Stimulated activated effector memory CD8-positive, alpha-beta T cell treated with anti-CD3 and anti-CD28 coated beads, Interleukin-12 subunit alpha, Interleukin-12 subunit beta, amount 100 ng/mL, for 72 hours (primary cell): ENCODE data around the gene ZNF236.

Experiments used
- ATAC-seq: fragments of 150-1000 bp; cut with Tn5 transposase; 2 replicates; pipeline ENCODE4 v1.10.0; 2021
- DNase-seq, 2 donors: peaks; one replicate each; pipeline ENCODE4 v3.0.0; 2021 to 2022; ENCODE audit warnings: low spot score in 2 of 2
- H3K27ac Mint-ChIP-seq: one replicate; pipeline ENCODE4 v1.8.0; 2022; ENCODE audit warnings: mild to moderate bottlenecking, mixed read lengths
- H3K36me3 Mint-ChIP-seq: one replicate; pipeline ENCODE4 v1.8.0; 2022; ENCODE audit warnings: mild to moderate bottlenecking, mixed read lengths
- H3K4me1 Mint-ChIP-seq: one replicate; pipeline ENCODE4 v1.8.0; 2022; ENCODE audit warnings: mixed read lengths
- H3K4me3 Mint-ChIP-seq: one replicate; pipeline ENCODE4 v1.8.0; 2022; ENCODE audit warnings: mild to moderate bottlenecking, mixed read lengths
- H3K9me3 Mint-ChIP-seq: one replicate; pipeline ENCODE4 v1.8.0; 2022; ENCODE audit warnings: mixed read lengths

ZNF236 gene

DNA sequence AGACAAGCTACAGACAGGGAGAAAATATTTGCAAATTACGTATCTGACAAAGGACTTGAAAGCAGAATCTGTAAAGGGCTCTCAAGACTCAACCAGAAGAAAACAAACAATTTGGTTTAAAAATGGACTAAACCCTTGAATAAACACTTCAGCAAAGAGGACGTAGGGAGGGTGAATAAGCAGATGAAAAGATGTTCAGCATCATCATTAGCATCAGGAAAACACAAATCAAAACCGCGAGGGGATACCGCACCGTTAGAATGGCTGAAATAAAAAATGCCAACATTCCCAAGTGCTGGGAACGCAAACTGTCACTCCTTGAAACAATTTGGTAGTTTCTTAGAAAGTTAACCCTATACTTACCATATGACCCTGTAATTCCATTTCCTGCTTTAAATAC is 173.5 kb downstream of the ZNF236 start:
- ATAC-seq (no peak), DNase-seq (no peak)
- no peak overlapping the region for H3K4me3 Mint-ChIP-seq
- H3K9me3 Mint-ChIP-seq = no peaks in the 10 kb centered on the region
- peaks cover 8% of the 10 kb centered on the region for H3K4me1 Mint-ChIP-seq
- peaks cover 7% of the 10 kb centered on the region for H3K36me3 Mint-ChIP-seq
- H3K27ac Mint-ChIP-seq = no peak overlapping the region

DNA sequence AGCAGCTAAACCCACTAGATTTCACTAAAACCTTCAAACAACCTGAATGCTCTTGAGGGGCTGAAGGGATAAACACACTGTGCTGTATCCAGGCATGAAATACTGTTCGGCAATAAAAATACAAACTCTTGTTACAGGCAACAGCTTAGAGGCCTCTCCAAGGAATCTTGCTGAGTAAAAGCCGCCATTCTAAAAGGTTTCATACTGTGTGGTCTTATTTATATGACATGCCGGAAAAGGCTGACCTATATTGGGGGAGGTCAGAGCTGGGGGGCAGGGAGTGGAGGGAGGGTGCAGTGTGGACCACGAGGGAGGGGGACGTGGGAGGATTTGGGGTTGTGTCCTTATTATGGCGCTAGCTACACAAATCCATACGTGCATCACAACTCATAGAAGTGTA is 174.1 kb downstream of the ZNF236 start:
- no peaks in the 10 kb centered on the region for H3K9me3 Mint-ChIP-seq
- no peak overlapping the region for H3K4me3 Mint-ChIP-seq
- H3K36me3 Mint-ChIP-seq = peaks cover 7% of the 10 kb centered on the region
- DNase-seq (no peak), ATAC-seq (no peak)
- no peak overlapping the region for H3K27ac Mint-ChIP-seq
- peaks cover 5% of the 10 kb centered on the region for H3K4me1 Mint-ChIP-seq

DNA sequence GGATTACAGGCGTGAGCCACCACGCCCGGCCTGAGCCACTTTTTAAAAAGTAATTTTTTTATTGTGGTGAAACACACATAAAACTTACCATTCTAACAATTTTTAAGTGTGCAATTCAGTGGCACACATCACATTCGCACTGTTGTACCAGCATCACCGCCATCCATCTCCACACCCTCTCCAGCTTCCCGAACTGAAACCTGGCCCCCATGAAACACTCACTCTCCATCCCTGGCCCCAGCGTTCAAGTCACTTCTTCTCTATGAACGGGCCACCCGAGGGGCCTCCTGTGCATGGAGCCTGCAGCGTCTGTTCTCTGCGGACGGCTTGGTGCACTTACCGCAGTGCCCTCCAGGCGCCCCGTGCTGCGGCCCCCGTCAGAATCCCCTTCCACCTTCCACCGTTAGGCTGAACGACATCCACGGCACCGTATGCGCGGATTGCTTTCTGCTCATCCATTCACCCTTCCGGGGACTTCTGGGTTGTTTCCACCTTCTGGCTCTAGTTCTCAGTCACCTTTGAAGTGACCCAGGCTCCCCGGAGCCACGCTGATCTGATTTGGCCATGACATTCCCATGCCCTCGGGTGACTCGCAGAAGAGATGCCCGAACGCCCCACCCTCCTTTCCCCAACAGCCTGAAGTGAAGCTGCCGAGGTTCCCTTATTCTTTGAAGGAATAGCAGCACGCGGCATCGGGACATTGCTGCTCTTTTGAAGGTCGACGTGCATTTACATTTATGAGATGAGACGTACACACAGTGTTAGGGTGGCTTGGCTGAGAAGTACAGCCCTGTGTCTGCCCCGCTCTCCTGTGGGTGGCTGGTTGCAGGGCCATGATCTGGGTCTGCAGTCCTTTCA is 175.8 kb downstream of the ZNF236 start:
- Mint-ChIP-seq H3K4me3 (no peak overlapping the region), H3K27ac (no peak overlapping the region), H3K4me1 (peaks cover under 1% of the 10 kb centered on the region), H3K9me3 (no peaks in the 10 kb centered on the region), H3K36me3 (peaks cover 7% of the 10 kb centered on the region)
- ATAC-seq = no peak
- no peak for DNase-seq

DNA sequence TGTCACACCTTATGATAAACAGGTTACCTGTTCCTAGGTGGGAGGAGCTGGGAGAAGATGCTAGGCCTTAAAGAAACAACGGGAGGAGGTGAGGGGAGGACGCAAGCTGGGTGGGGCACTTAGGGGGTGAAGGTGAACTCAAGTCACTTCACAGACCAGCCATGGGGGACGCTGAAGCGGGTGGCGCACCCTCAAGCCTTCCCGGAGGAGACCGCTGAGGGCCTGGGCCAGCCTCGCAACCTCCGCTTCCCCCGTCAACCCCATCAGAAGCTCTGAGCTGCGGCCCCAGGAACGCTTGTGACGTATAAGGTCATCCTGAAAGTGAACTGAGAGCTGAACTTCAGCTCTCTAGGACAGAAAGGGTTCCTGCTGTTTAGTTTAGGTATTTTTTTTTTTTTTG is 176.7 kb downstream of the ZNF236 start:
- no peak for ATAC-seq
- Mint-ChIP-seq H3K4me1 (no peaks in the 10 kb centered on the region), H3K36me3 (peaks cover 7% of the 10 kb centered on the region), H3K9me3 (no peaks in the 10 kb centered on the region), H3K4me3 (no peak overlapping the region), H3K27ac (no peak overlapping the region)
- DNase-seq = no peak

DNA sequence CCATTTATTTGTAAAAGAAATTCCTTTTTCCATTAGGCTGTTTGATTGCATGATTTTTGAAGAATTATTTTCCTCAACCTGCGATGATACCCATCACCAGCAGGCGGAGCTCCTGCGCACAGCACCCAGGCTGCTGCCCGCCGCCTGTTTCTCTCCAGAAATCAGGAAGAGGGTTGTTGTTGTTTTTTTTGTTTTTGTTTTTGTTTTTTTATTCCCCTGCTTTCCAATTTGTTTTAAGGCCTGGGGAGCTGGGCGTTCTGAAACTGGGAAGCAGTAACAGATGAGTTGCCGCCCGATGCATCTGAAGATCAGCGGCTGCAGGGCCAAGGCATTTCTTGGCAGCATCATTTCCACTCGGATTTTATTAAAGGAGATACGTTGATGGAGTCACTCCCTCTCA is 178.2 kb downstream of the ZNF236 start:
- Mint-ChIP-seq H3K27ac (no peak overlapping the region), H3K4me1 (peaks cover 11% of the 10 kb centered on the region), H3K9me3 (no peaks in the 10 kb centered on the region), H3K36me3 (peaks cover 7% of the 10 kb centered on the region), H3K4me3 (no peak overlapping the region)
- DNase-seq = peak; percentile 29 to 63
- ATAC-seq = no peak

DNA sequence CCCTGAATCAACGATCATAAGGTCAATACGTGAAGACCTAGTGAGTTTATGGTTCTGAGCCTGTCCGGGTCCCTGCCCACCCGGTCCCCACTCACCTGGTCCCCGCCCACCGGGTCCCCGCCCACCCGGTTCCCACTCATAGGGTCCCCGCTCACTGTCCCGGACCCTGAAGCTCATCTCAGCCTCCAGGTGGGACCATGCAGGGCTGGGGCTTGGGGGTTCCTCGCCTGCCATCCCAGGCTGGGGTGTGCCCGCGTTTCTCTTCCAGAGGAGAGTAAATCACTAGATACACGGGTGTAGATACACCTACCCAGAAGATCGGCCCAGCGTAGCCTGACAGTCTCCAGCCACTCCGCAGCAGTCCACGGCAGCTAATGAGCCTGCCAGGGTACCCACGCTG is 178.7 kb downstream of the ZNF236 start:
- Mint-ChIP-seq H3K36me3 (peaks cover 7% of the 10 kb centered on the region), H3K9me3 (no peaks in the 10 kb centered on the region), H3K4me3 (no peak overlapping the region), H3K4me1 (peaks cover 16% of the 10 kb centered on the region), H3K27ac (no peak overlapping the region)
- DNase-seq (no peak), ATAC-seq (no peak)

DNA sequence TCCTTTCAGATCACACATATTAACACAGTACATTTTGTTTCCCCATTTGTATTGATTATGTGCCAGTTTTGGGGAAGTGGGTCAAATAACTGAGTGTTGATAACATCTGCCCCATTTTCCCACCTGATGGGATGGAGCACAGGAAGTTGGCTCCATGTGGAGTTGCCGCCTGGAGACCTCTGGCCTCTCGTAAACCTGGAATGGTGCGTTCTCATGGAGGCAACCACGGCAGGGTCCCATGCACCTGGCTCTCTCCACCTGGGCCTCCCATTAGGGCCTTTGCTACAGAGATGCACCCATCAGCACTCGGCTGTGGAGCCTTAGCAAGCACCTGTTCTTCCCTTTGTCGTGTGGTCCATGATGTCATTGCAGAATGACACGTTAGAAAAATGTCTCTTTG is 179.6 kb downstream of the ZNF236 start:
- Mint-ChIP-seq H3K36me3 (peaks cover 7% of the 10 kb centered on the region), H3K4me3 (no peak overlapping the region), H3K9me3 (no peaks in the 10 kb centered on the region), H3K27ac (no peak overlapping the region), H3K4me1 (peaks cover 23% of the 10 kb centered on the region)
- DNase-seq = no peak
- ATAC-seq = no peak

DNA sequence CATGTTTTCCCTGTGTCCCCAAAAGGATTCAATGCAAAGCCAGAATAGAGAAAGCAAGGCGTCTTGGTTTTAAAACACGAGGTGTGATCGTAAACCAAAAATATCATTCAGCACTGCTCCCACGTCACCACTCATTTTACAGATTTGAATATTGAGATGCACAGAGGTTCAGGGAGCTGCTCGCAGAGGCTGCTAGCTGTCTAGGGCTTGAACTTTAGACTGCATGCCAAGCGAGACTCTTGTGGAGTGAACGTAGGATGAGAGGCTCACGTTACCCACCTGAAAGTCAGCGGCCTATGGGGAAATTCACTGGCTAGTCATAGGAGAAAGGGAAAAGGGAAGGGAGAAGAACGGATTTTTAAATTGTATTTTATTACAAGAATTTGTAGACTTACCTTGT is 180.1 kb downstream of the ZNF236 start:
- DNase-seq (no peak), ATAC-seq (no peak)
- Mint-ChIP-seq H3K4me1 (peaks cover 28% of the 10 kb centered on the region), H3K36me3 (peaks cover 7% of the 10 kb centered on the region), H3K9me3 (no peaks in the 10 kb centered on the region), H3K4me3 (no peak overlapping the region), H3K27ac (no peak overlapping the region)

DNA sequence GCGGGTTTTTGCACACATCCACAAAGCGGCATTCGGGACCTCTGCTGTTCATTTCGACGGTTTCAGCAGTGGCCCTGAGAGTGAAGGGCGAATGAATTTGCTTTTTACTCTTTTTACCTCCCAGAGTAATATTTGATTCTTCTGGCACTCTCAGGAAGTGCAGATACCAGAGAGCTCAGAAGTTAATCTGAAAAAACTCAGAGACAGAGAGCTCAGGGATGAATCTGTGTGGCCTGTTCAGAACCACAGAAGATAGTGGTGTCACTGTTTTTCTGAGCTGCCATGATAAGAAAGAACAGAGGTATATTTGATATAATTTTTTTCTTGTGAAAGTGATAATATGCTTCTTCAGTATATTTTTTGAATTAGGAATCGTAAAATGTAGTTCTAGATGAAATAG is 181.0 kb downstream of the ZNF236 start:
- H3K36me3 Mint-ChIP-seq = peaks cover 7% of the 10 kb centered on the region
- H3K27ac Mint-ChIP-seq = no peak overlapping the region
- H3K9me3 Mint-ChIP-seq = no peaks in the 10 kb centered on the region
- no peak overlapping the region for H3K4me3 Mint-ChIP-seq
- ATAC-seq = no peak
- no peak for DNase-seq
- peaks cover 30% of the 10 kb centered on the region for H3K4me1 Mint-ChIP-seq

DNA sequence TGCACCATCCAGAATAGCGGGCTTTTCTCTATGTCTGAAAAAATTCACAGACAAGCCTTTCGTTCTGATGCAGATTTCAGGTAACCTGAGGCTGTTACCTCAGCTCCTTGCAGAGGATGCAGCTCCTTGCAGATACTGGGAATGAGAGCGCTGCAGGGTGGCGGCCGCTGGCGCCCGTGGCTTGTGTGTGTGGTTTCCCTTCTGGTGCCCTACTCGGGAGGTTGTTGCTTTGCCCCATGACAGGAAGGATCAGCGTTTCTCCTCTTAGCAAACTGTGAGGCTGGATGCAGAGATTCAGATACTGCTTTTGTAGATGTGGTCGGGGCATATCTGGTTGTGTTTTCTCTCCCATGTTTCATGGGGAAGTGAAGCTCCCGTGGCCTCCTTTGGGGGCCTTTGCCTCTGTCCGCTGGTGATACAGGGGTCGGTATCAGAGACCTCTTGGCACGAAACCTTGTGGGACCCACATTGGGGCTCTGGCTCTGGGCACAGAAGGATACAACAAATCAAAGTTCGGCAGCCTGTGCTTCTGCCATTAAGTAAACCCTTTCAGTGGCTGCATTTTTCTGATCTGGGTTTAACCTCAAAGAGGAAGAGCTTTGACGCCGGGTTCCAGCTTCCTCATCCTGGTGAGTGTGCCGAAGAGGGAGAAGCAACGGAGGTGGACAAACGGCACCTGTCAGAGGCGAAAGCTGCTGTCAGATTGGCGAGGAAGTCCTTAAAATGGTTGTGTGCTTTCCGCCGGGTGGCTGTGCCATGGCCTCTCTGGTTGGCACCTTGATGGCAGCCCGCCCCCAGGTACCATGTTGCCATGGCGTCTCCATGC is 182.4 kb downstream of the ZNF236 start:
- H3K27ac Mint-ChIP-seq = peak overlapping the region; percentile 79
- H3K4me1 Mint-ChIP-seq = peaks cover 39% of the 10 kb centered on the region
- no peak for DNase-seq
- H3K36me3 Mint-ChIP-seq = peaks cover 12% of the 10 kb centered on the region
- peak overlapping the region; percentile 39 for H3K4me3 Mint-ChIP-seq
- H3K9me3 Mint-ChIP-seq = no peaks in the 10 kb centered on the region
- ATAC-seq = peak; percentile 52

DNA sequence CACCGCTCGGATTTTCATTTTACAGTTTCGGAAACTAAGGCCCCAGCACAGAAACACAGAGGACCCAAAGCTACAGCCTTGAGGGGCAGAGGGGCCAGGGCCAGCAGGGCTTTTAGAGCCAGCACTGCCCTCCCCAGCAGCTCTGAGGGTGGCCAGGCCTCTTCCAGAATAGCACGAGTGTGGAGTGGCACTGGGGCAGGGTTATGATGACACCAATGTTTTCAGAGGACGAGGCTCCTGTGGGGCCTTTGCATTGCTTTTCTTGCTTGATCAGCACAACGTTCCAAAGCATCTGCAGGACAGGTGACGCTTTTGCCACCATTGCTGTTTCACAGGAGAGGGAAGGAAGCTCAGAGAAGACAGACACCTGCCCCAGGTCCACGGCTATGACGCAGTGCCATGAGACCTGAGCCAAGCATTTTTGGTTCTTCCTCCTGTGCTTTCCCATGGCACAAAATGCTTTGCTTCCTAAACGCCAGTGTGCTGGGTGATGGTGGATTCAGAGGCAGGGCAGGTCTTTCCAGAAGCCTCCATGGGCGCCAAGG is 183.4 kb downstream of the ZNF236 start:
- DNase-seq = peak in 1 of 2 donors; percentile 40
- Mint-ChIP-seq H3K36me3 (peaks cover 17% of the 10 kb centered on the region), H3K4me1 (peaks cover 44% of the 10 kb centered on the region), H3K9me3 (no peaks in the 10 kb centered on the region), H3K27ac (peak overlapping the region; percentile 79), H3K4me3 (no peak overlapping the region)
- no peak for ATAC-seq

DNA sequence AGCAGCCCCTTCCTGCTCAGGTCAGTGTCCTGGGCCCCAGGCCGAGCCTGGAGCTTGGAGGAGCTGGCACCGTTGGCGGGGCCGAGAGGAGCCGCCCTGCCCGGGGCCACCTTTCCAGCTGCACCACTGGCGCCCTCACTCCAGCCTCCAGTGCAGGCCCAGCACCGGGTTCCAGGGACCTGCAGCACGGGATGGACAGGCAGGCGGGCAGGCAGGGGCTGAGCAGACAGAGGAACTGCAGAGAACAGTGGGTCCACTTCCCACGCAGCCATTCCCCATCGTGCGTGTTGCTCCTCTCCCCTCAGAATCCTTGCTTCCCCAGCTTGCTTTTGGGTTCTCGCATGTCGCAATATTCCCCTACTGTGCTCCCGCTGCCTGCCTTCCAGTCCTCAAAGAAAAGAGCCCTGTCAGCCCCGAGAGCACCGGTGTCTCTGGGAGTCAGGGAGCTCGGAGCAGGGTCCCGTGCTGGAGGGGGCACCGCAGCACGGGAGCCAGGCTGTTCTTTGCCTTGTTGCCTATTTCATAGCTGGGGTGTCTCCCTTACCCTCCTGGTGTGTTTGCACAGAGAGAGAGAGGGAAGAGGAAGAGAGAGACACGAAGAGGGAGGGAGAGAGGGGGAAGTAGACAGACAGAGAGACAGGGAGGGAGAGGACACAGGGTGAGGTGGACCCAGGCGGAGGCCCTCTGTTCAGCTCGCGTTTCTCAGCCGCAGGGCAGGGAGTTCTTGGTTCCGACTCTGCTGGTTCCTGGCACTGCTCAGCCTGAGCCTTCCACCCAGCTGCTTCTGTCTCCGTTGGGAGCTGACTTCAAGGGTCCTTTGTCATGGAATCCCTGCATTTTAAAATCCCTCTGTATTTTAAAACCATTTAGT is 184.2 kb downstream of the ZNF236 start:
- no peak for ATAC-seq
- peak in 1 of 2 donors; percentile 42 for DNase-seq
- Mint-ChIP-seq H3K27ac (peak overlapping the region; percentile 79), H3K9me3 (no peaks in the 10 kb centered on the region), H3K36me3 (peaks cover 25% of the 10 kb centered on the region), H3K4me1 (peaks cover 49% of the 10 kb centered on the region), H3K4me3 (no peak overlapping the region)

DNA sequence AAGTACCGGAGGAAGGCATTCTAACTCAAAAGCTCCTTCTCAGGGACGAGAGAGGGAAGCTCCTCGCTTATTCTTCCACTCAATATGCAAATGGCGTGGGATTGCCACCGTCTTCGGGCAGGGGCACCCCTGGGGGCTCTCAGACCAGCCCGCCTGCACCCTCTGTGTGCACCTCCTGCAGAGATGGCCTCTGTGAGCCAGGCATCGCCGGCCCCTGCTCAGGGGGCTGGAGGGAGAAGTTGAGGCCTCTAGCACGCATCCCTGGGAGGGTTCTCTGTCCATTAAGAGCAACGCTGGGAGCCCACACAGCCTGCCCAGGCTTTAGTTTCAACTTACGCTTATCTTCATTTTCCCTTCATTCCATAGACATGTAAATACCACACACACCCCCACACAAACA is 184.9 kb downstream of the ZNF236 start:
- peaks cover 33% of the 10 kb centered on the region for H3K36me3 Mint-ChIP-seq
- H3K4me1 Mint-ChIP-seq = peaks cover 56% of the 10 kb centered on the region
- DNase-seq = peak in 1 of 2 donors; percentile 38
- peak overlapping the region; percentile 79 for H3K27ac Mint-ChIP-seq
- no peak for ATAC-seq
- H3K9me3 Mint-ChIP-seq = no peaks in the 10 kb centered on the region
- no peak overlapping the region for H3K4me3 Mint-ChIP-seq

DNA sequence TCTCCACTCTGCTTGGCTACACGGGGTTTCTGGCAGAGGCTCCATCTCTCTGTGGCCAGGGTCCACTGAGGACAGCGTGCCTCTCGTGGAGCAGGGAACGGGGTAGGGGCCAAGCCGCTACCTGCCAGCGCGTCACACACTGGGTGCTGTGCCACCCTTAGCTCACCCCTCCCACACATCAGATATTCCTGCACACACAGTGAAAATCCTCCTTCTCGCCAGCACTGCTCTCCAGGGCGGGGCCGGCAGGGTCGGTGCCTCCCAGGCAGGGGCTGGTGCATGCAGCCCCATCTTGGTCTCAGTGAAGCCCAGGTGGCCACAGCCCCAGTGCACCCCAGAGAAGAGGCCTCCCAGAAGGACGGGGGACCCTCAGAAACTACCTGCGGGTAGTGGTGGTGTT is 185.6 kb downstream of the ZNF236 start:
- H3K4me3 Mint-ChIP-seq = no peak overlapping the region
- peaks cover 59% of the 10 kb centered on the region for H3K4me1 Mint-ChIP-seq
- H3K36me3 Mint-ChIP-seq = peaks cover 40% of the 10 kb centered on the region
- H3K27ac Mint-ChIP-seq = peak overlapping the region; percentile 79
- H3K9me3 Mint-ChIP-seq = no peaks in the 10 kb centered on the region
- ATAC-seq (no peak), DNase-seq (peak in 1 of 2 donors; percentile 40)
